OCI-LY7 (cell line): ENCODE results near the gene CHN2. TPM values are rescaled to one million over a fixed set of nuclear protein-coding genes. Genes with fewer than 3 reads are reported as not detected.

Source experiments
- BruUV-seq: library from RNA; stranded (reverse); fragments of 400-500 nt; replicated peaks from 2 replicates; lab custom pipeline; 2021; lab: Mats Ljungman, UMichigan
- CTCF ChIA-PET: fragments of 300-600 bp; sonication (Branson Sonifier 250); formaldehyde crosslinking; loops from one replicate; lab custom pipeline; 2022; ENCODE audit warnings: antibody characterized with exemption; ENCODE audit not compliant: unreplicated experiment; lab: Charles Lee
- POLR2A ChIA-PET: fragments of 300-600 bp; sonication (Branson Sonifier 250); formaldehyde crosslinking; loops from one replicate; lab custom pipeline; 2022; ENCODE audit warnings: antibody characterized with exemption; lab: Charles Lee
- DNase-seq: peaks from one replicate; pipeline ENCODE4 v3.0.0-alpha.2; 2015; ENCODE audit warnings: low spot score
- H2AFZ ChIP-seq: fragments of 200-600 bp; sonication (generic), shearing (Covaris generic); 2 replicates; pipeline ENCODE4 v1.6.1; 2014; ENCODE audit warnings: mild to moderate bottlenecking, antibody characterized with exemption, low read length, moderate library complexity
- H3K27ac ChIP-seq: fragments of 200-600 bp; sonication (generic); 2 replicates; pipeline ENCODE4 v1.5.1; 2014; ENCODE audit warnings: mixed run types, low read depth, mild to moderate bottlenecking, moderate library complexity, low read length, inconsistent platforms; ENCODE audit not compliant: poor library complexity, severe bottlenecking
- H3K36me3 ChIP-seq: fragments of 200-600 bp; sonication (generic); 2 replicates; pipeline ENCODE4 v1.6.1; 2014; ENCODE audit warnings: mild to moderate bottlenecking, antibody characterized with exemption, low read length, moderate library complexity, mixed read lengths; ENCODE audit not compliant: insufficient read depth
- H3K4me1 ChIP-seq: fragments of 200-600 bp; sonication (generic); 2 replicates; pipeline ENCODE4 v1.5.1; 2014; ENCODE audit warnings: mild to moderate bottlenecking, low read length; ENCODE audit not compliant: insufficient read depth, poor library complexity, severe bottlenecking
- H3K4me2 ChIP-seq: fragments of 200-600 bp; sonication (generic); 2 replicates; pipeline ENCODE4 v1.6.1; 2014; ENCODE audit warnings: mild to moderate bottlenecking, low read length
- H3K4me3 ChIP-seq: fragments of 200-600 bp; sonication (generic); 2 replicates; pipeline ENCODE4 v1.5.1; 2014; ENCODE audit warnings: mild to moderate bottlenecking, low read depth, low read length; ENCODE audit not compliant: poor library complexity, severe bottlenecking
- H3K79me2 ChIP-seq: fragments of 200-600 bp; sonication (generic); 2 replicates; pipeline ENCODE4 v1.6.1; 2016; ENCODE audit warnings: low read depth, mild to moderate bottlenecking, low read length, moderate library complexity, mixed read lengths; ENCODE audit not compliant: insufficient read depth
- H3K9me2 ChIP-seq: fragments of 200-600 bp; sonication (generic); 2 replicates; pipeline ENCODE4 v1.6.1; 2016; ENCODE audit warnings: mild to moderate bottlenecking, low read length, mixed read lengths; ENCODE audit not compliant: insufficient read depth
- H3K9me3 ChIP-seq: fragments of 200-600 bp; sonication (generic); 2 replicates; pipeline ENCODE4 v1.6.1; 2014; ENCODE audit warnings: mild to moderate bottlenecking, mixed run types, low read length, mixed read lengths
- H4K20me1 ChIP-seq: fragments of 200-600 bp; sonication (generic); 2 replicates; pipeline ENCODE4 v1.6.1; 2014; ENCODE audit warnings: mild to moderate bottlenecking, antibody characterized with exemption, low read length, moderate library complexity, mixed read lengths; ENCODE audit not compliant: insufficient read depth
- EZH2phosphoT487 ChIP-seq: fragments of 200-600 bp; sonication (generic); IDR thresholded peaks from 2 replicates; pipeline ENCODE4 v1.6.1; 2018; ENCODE audit warnings: low read depth, borderline replicate concordance, mild to moderate bottlenecking, mixed run types, antibody characterized with exemption, low read length, moderate library complexity, mixed read lengths
- intact Hi-C: fragments of 100-400 bp; cut with micrococcal nuclease; formaldehyde crosslinking; loops from one replicate; pipeline ENCODE4 v1.10.0; 2022; ENCODE audit not compliant: unreplicated experiment
- total RNA-seq, 2 experiments: library from RNA; depleted of rRNA in 1 of 2; stranded (reverse); fragments of >200 nt in 1 of 2; shearing (Covaris generic) in 1 of 2; gene quantifications; 2 replicates each; pipeline ENCODE4 v1.2.3, GENCODE V29; 2014 to 2022
- TF ChIP-seq, protein P1 (sequence below): fragments of 200-600 bp; sonication (generic); conservative IDR thresholded peaks from 2 replicates; pipeline ENCODE4 v1.5.1; 2014; ENCODE audit warnings: mild to moderate bottlenecking, antibody characterized with exemption, low read length, moderate library complexity, mixed read lengths

Gene CHN2
- total RNA-seq, 2 experiments from 2014 or later, result not detected

DNA sequence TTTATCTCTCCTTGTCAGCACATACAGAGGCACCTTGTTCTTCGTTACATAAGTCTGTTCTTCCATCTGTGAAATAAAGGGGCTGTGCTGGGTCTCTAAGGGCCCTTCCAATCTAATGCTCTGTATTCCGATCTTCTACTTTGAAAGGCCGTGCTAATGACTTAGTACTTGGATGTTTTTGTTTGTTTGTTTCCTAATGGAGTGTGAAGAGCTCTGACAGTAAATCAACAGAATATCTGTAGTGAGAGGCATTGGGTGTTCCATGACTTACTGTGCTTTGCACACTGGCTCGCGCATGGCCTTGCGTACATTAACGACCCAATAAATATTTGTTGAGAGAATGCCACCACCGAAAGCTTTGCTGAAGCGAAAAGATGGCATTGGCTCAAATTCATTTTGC, 162.1 kb downstream of the CHN2 start:
- ChIA-PET POLR2A (no interaction called here), CTCF (interaction anchor here (0.6 kb wide), 1 partner anchor 19 kb away, joined by 3 read pairs; no protein-coding TSS in a partner anchor)
- intact Hi-C loops, result no loop called here
- no peak for DNase-seq
- no peaks in the 10 kb centered on the region for H3K4me1 ChIP-seq
- TF ChIP-seq, protein P1, sequence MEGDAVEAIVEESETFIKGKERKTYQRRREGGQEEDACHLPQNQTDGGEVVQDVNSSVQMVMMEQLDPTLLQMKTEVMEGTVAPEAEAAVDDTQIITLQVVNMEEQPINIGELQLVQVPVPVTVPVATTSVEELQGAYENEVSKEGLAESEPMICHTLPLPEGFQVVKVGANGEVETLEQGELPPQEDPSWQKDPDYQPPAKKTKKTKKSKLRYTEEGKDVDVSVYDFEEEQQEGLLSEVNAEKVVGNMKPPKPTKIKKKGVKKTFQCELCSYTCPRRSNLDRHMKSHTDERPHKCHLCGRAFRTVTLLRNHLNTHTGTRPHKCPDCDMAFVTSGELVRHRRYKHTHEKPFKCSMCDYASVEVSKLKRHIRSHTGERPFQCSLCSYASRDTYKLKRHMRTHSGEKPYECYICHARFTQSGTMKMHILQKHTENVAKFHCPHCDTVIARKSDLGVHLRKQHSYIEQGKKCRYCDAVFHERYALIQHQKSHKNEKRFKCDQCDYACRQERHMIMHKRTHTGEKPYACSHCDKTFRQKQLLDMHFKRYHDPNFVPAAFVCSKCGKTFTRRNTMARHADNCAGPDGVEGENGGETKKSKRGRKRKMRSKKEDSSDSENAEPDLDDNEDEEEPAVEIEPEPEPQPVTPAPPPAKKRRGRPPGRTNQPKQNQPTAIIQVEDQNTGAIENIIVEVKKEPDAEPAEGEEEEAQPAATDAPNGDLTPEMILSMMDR, result no peak
- no peak for TF ChIP-seq EZH2phosphoT487
- H3K4me2 ChIP-seq, result no peak overlapping the region
- no TSS peak for BruUV-seq
- no peaks in the 10 kb centered on the region for H3K9me3 ChIP-seq
- H2AFZ ChIP-seq, result no peak overlapping the region
- no peaks in the 10 kb centered on the region for H3K36me3 ChIP-seq
- no peak overlapping the region for H3K4me3 ChIP-seq
- no peak overlapping the region for H3K27ac ChIP-seq
- no peaks in the 10 kb centered on the region for H4K20me1 ChIP-seq
- no peaks in the 10 kb centered on the region for H3K79me2 ChIP-seq
- no peaks in the 10 kb centered on the region for H3K9me2 ChIP-seq

DNA sequence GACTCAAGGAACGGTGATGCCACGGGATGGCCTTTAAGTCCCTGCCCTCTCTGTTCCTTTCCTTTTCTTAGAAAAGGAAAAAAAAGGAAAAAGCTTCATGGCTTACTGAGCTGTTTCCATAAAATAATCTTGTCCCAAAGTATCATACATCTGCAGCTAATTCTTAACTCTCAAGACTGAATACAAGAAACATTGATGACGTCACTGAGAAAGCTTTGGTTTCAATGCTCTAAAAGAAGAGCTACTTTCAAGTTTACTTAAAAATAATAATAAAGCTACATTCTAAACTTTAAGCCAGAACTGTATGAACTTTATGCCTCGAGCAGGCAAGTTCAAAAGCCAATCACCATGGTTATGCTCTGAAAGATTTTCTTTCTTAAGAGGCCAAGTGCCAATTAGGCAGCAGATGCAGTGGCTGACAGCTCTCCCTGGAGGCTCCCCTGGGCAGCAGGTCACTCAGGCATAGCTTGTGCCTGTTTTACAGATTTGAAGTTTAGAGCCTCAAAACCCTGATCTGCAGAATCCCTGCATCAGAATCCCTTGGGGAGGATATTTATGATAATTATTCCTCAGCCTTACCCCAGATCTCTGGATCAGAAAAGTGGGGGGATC, 165.0 kb downstream of the CHN2 start:
- H3K27ac ChIP-seq, result no peak overlapping the region
- no TSS peak for BruUV-seq
- no peaks in the 10 kb centered on the region for H3K36me3 ChIP-seq
- H2AFZ ChIP-seq, result no peak overlapping the region
- no peaks in the 10 kb centered on the region for H3K9me3 ChIP-seq
- TF ChIP-seq EZH2phosphoT487, result no peak
- TF ChIP-seq, protein P1, result no peak
- H4K20me1 ChIP-seq, result no peaks in the 10 kb centered on the region
- no peak overlapping the region for H3K4me2 ChIP-seq
- POLR2A ChIA-PET, result interaction anchor here (0.6 kb wide), 2 partner anchors 56 to 177 kb away, joined by 3 read pairs; no protein-coding TSS in a partner anchor
- no peak overlapping the region for H3K4me3 ChIP-seq
- CTCF ChIA-PET, result no interaction called here
- intact Hi-C loops, result no loop called here
- H3K9me2 ChIP-seq, result no peaks in the 10 kb centered on the region
- no peaks in the 10 kb centered on the region for H3K4me1 ChIP-seq
- H3K79me2 ChIP-seq, result no peaks in the 10 kb centered on the region
- DNase-seq, result no peak
